RWPE1 (cell line): ENCODE data around the gene KCNT1.
A peak's percentile ranks its signal among the peaks of the same experiment; 100 is the strongest.

Experiments used
- CTCF ChIA-PET: fragments of 350-600 bp; sonication (Branson Sonifier 250); formaldehyde crosslinking; extraction: SDS; loops from one replicate; lab custom pipeline; 2021; lab: Yijun Ruan, JAX
- POLR2A ChIA-PET: fragments of 400-600 bp; formaldehyde crosslinking; extraction: SDS; loops from one replicate; lab custom pipeline; 2020; ENCODE audit warnings: antibody characterized with exemption; ENCODE audit not compliant: low non-redundant PET; lab: Yijun Ruan, JAX
- DNase-seq: peaks from one replicate; pipeline ENCODE4 v3.0.0; 2012; ENCODE audit warnings: low spot score
- H3K27ac ChIP-seq: fragments of 450-650 bp; 2 replicates; pipeline ENCODE4 v1.5.1; 2017
- CTCF ChIP-seq: fragments of 450-650 bp; conservative IDR thresholded peaks from 2 replicates; pipeline ENCODE4 v1.5.1; 2017; ENCODE audit warnings: low read depth, mild to moderate bottlenecking

KCNT1 gene

DNA sequence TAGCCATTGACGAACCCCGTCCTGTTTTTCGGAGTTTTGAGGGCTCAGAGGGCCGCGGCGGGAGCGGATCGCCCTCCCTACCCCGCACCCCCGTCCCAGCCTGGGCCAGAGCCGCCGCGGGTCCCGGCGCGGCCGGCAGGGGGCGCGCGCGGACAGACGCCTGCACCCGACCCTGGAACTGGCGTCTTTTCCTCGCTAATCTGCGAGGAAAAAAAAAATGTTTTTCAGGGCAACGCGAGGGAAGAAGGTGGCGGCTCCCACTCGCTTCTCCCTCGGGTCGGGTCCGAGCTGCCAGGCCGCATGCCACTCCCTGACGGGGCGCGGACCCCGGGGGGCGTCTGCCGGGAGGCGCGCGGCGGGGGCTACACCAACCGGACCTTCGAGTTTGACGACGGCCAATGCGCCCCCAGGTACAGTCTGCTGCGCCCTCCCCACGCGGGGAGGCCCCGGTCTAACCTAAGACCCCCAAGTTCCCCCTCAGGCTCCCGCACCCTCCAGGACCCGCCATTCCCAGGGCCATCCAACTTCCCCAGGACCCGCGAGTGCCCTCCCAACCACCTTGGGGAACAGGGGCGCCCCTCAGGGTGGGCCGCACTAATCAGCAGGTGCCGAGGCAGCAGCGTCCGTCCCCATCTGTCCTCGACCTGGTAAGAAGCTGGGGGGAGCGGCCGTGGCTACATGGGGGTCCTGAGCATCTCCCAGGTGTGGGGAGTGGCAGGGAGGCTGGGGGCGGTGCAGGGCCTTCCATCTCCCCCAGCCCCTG, at the start of gene KCNT1:
TSS of gene KCNT1 (plus strand) at position 227 of the 763 bp plus-strand sequence. CDS start at position 301, 74 bp downstream.
- ChIA-PET CTCF (interaction anchor here (0.6 to 1.4 kb wide), 14 partner anchors 9 to 966 kb away, joined by 3 to 8 read pairs (median 4); no protein-coding TSS in a partner anchor), POLR2A (no interaction called here)
- peak; percentile 99 for TF ChIP-seq CTCF
- peak; percentile 92 for DNase-seq
- H3K27ac ChIP-seq = no peak within 1 kb of the TSS

- CTCF ChIA-PET = interaction anchor here (0.6 to 1.1 kb wide), 2 partner anchors 12 to 47 kb away, joined by 4 to 5 read pairs; partner anchors contain the start of gene KCNT1
- H3K27ac ChIP-seq = no peak overlapping the region
- no peak for DNase-seq
- no peak for TF ChIP-seq CTCF
- POLR2A ChIA-PET = no interaction called here
These were observed 46.7 kb upstream of the KCNT1 start for GRCh38 chr9:135655317-135655716.

DNA sequence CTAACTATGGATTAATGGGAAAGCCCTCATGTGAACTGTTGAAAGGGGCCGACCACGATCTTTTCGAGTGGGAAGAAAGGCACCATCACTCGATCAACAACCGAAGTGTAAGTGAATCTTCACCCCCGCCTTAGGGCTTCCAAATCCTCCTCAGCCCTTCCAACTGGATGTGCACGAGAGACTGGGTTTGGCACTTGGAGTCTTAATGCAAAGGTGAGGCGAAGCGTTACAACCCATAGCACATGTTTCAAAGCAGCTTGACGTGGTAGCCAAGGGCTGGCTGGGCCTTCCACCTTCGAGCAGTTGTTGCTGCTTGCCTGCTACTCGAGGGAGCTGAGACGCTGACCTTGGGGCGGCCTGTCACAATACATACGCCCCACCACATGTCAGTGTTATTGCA, 44.6 kb upstream of the KCNT1 start:
- CTCF ChIA-PET = interaction anchor here (0.7 kb wide), 1 partner anchor 15 kb away, joined by 3 read pairs; no protein-coding TSS in a partner anchor
- TF ChIP-seq CTCF = no peak
- POLR2A ChIA-PET = no interaction called here
- DNase-seq = no peak
- H3K27ac ChIP-seq = no peak overlapping the region

GRCh38 chr9:135659252-135659651, 42.7 kb upstream of the KCNT1 start:
- CTCF ChIA-PET = no interaction called here
- POLR2A ChIA-PET = no interaction called here
- H3K27ac ChIP-seq = no peak overlapping the region
- TF ChIP-seq CTCF = no peak
- DNase-seq = no peak

- no peak for DNase-seq
- TF ChIP-seq CTCF = no peak
- CTCF ChIA-PET = no interaction called here
- no peak overlapping the region for H3K27ac ChIP-seq
- POLR2A ChIA-PET = no interaction called here
These were observed 41.6 kb upstream of the KCNT1 start for GRCh38 chr9:135660407-135660806.

DNA sequence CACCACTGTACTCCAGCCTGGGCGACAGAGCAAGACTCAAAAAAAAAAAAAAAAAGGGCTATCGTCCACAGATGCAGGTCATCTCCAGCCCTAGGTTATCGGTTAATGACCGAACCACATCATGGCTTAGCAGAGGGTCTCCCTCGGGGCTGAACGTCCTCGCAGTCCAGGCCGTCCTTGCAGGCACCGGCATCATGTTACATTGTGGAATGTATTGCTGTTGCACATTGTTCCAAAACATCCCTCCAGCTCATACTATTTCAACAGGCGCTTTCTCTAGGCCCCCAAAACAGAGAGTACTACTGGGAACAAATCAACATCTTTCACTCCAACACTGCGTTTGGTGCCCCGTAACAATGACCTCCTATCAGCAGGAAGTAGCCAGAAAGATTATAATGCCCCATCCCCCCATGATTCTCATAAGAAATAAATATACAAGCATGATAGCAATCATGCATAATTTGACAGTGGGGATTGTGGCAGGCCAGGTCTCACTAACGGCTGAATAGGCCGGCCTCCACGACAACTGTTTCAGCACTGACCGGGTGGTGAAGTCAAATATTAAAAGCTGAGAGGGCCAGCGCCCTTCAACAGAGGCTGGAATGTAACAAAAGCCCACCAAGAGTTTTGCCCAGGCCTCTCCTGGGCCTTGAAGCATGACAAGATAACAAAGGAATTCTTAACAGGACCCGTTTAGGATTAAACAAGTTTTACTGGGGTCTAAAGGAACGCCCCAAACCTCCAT, 40.0 kb upstream of the KCNT1 start:
- CTCF ChIA-PET = no interaction called here
- H3K27ac ChIP-seq = no peak overlapping the region
- POLR2A ChIA-PET = no interaction called here
- no peak for DNase-seq
- TF ChIP-seq CTCF = no peak
